Smooth muscle cell (in vitro differentiated cells): ENCODE measurements around the gene TRPV4. TPM values are rescaled to one million over a fixed set of nuclear protein-coding genes. Genes with fewer than 3 reads are reported as not detected.
"Not testable (repeated sequence)": the region's sequence is repeated elsewhere in the genome, so short reads cannot be mapped to it uniquely, and the experiment has no call there.

Experiments
- DNase-seq: peaks from one replicate; lab custom pipeline; 2025; ENCODE audit not compliant: unreplicated experiment; lab: John Stamatoyannopoulos, UW
- H2AFZ ChIP-seq: fragments of 200-600 bp; sonication (generic); 2 replicates; pipeline ENCODE4 v1.6.0; 2016; ENCODE audit warnings: antibody characterized with exemption, low read depth, mild to moderate bottlenecking
- H3F3A ChIP-seq: fragments of 200-600 bp; sonication (generic); 2 replicates; pipeline ENCODE4 v1.6.0; 2017; ENCODE audit warnings: antibody characterized with exemption, low read depth
- H3K27ac ChIP-seq: fragments of 200-600 bp; sonication (generic); 2 replicates; pipeline ENCODE4 v1.5.1; 2016; ENCODE audit warnings: low read depth, mild to moderate bottlenecking
- H3K27me3 ChIP-seq: fragments of 200-600 bp; sonication (generic); 2 replicates; pipeline ENCODE4 v1.6.1; 2016; ENCODE audit warnings: low read depth, mild to moderate bottlenecking
- H3K36me3 ChIP-seq: fragments of 200-600 bp; sonication (generic); 2 replicates; pipeline ENCODE4 v1.5.1; 2016; ENCODE audit warnings: low read depth
- H3K4me1 ChIP-seq: fragments of 200-600 bp; sonication (generic); 2 replicates; pipeline ENCODE4 v1.5.1; 2016; ENCODE audit warnings: low read depth
- H3K4me2 ChIP-seq: fragments of 200-600 bp; sonication (generic); 2 replicates; pipeline ENCODE4 v1.6.0; 2016; ENCODE audit warnings: mild to moderate bottlenecking
- H3K4me3 ChIP-seq: fragments of 200-600 bp; sonication (generic); 2 replicates; pipeline ENCODE4 v1.5.1; 2016; ENCODE audit warnings: mild to moderate bottlenecking
- H3K79me2 ChIP-seq: fragments of 200-600 bp; sonication (generic); 2 replicates; pipeline ENCODE4 v1.6.0; 2016; ENCODE audit warnings: low read depth, mild to moderate bottlenecking
- H3K9ac ChIP-seq: fragments of 200-600 bp; sonication (generic); 2 replicates; pipeline ENCODE4 v1.6.0; 2016; ENCODE audit warnings: low read depth
- H3K9me3 ChIP-seq: fragments of 200-600 bp; sonication (generic); replicated peaks from 2 replicates; pipeline ENCODE4 v1.5.1; 2016; ENCODE audit warnings: low read depth
- H4K20me1 ChIP-seq: fragments of 200-600 bp; sonication (generic); 2 replicates; pipeline ENCODE4 v1.6.0; 2016; ENCODE audit warnings: low read depth
- CTCF ChIP-seq: fragments of 200-600 bp; sonication (generic); IDR thresholded peaks from 2 replicates; pipeline ENCODE4 v1.5.1; 2017; ENCODE audit warnings: borderline replicate concordance, mild to moderate bottlenecking, antibody characterized with exemption; ENCODE audit not compliant: insufficient read depth, poor library complexity, severe bottlenecking
- WGBS: methylation state at CpG from one replicate; pipeline ENCODE4 v1.1.7; 2016; ENCODE audit warnings: low lambda C conversion rate; 5-methylcytosine and 5-hydroxymethylcytosine counted together
- polyA plus RNA-seq: library from polyadenylated mRNA; unstranded; fragments of >200 nt; fragmentation: Nextera tagmentation; extraction: Ambion mirVana; gene quantifications from 2 replicates; pipeline ENCODE4 v1.2.1, GENCODE V29; 2016
- total RNA-seq: library from RNA; depleted of rRNA; stranded (reverse); fragments of >200 nt; gene quantifications from 2 replicates; pipeline ENCODE4 v1.2.3, GENCODE V29; 2014

TRPV4 gene
- total and polyA plus RNA-seq, 2 experiments from 2014 or later = 1.5 to 1.9 TPM

- Histone ChIP-seq H3K4me1 (no peaks in the 10 kb centered on the region), H3K36me3 (peaks cover 5% of the 10 kb centered on the region), H3K4me2 (no peak overlapping the region), H3K9me3 (no peaks in the 10 kb centered on the region), H3K79me2 (no peaks in the 10 kb centered on the region), H2AFZ (no peak overlapping the region), H4K20me1 (no peaks in the 10 kb centered on the region), H3F3A (no peaks in the 10 kb centered on the region), H3K27me3 (no peaks in the 10 kb centered on the region), H3K9ac (no peak overlapping the region), H3K4me3 (no peak overlapping the region), H3K27ac (no peak overlapping the region)
- no peak for TF ChIP-seq CTCF
- 97% methylated on average over 14 of the region's 14 CpGs for WGBS
- DNase-seq = no peak
Measured at GRCh38 chr12:109855377-109855776, 22.2 kb upstream of the TRPV4 start.

- H2AFZ ChIP-seq, DNase-seq, H3K9me3 ChIP-seq, H4K20me1 ChIP-seq, H3F3A ChIP-seq, H3K9ac ChIP-seq, H3K4me3 ChIP-seq, H3K36me3 ChIP-seq, H3K4me2 ChIP-seq, H3K27ac ChIP-seq, H3K4me1 ChIP-seq, H3K79me2 ChIP-seq, H3K27me3 ChIP-seq: not testable (repeated sequence)
- 94% methylated on average over 6 of the region's 6 CpGs for WGBS
Measured at GRCh38 chr12:109850518-109850917, 17.3 kb upstream of the TRPV4 start.

- Histone ChIP-seq H3K27ac (no peak overlapping the region), H3K4me3 (no peak overlapping the region), H3K9me3 (no peaks in the 10 kb centered on the region), H3K4me2 (no peak overlapping the region), H3K36me3 (no peaks in the 10 kb centered on the region), H3K27me3 (no peaks in the 10 kb centered on the region), H4K20me1 (no peaks in the 10 kb centered on the region), H3F3A (no peaks in the 10 kb centered on the region), H3K4me1 (no peaks in the 10 kb centered on the region), H3K79me2 (no peaks in the 10 kb centered on the region), H3K9ac (no peak overlapping the region), H2AFZ (no peak overlapping the region)
- no peak for TF ChIP-seq CTCF
- DNase-seq = no peak
- WGBS = 81% methylated on average over 7 of the region's 7 CpGs
Measured at GRCh38 chr12:109847142-109847735, 14.0 kb upstream of the TRPV4 start.

- Histone ChIP-seq H2AFZ (peak overlapping the region; percentile 15), H3K9me3 (no peaks in the 10 kb centered on the region), H3K79me2 (no peaks in the 10 kb centered on the region), H3K27ac (no peak overlapping the region), H3K36me3 (no peaks in the 10 kb centered on the region), H3K27me3 (no peaks in the 10 kb centered on the region), H3F3A (no peaks in the 10 kb centered on the region), H4K20me1 (no peaks in the 10 kb centered on the region), H3K9ac (no peak overlapping the region), H3K4me2 (peak overlapping the region; percentile 78), H3K4me1 (no peaks in the 10 kb centered on the region), H3K4me3 (no peak overlapping the region)
- no peak for DNase-seq
- 96% methylated on average over 7 of the region's 7 CpGs for WGBS
- no peak for TF ChIP-seq CTCF
Measured at GRCh38 chr12:109845824-109846205, 12.6 kb upstream of the TRPV4 start.
